Fibroblast of lung (primary cell): Measurements from ENCODE around the gene MMP15.

Experiments
- EZH2 ChIP-seq: IDR thresholded peaks from 2 replicates; pipeline ENCODE4 v1.5.1; 2012; ENCODE audit warnings: low read length, control low read depth, mild to moderate bottlenecking; ENCODE audit errors: missing control alignments
- TF ChIP-seq, protein P1 (sequence below), 2 donors: IDR thresholded peaks in 1 of 2; conservative IDR thresholded peaks in 1 of 2; 1 replicate in 1 of 2; 2 replicates in 1 of 2; pipeline ENCODE4 v1.5.1; 2011 to 2012; ENCODE audit warnings: low read length in 2 of 2, control low read depth in 1 of 2, inconsistent platforms in 1 of 2, low read depth in 1 of 2, mild to moderate bottlenecking in 1 of 2

DNA sequence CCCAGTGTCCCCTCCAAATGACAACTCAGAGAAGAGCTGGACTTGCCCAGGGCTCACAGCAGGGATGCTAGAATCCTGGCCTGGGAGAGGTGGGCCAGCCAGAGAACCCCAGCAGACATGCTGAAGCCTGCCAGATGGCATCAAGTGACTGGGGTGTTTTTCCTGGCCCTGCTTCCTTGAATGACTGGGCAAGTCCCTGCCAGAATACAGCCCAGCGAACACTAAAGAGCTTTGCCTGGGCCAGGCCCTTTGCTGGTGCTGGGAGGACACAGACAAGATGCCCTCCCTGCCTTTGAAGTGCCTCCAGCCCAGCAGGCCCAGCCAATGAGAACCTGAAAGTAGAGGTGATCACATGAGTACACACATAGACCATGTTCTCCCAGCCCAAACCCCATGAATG lies 36.6 kb upstream of the MMP15 start:
- no peak for TF ChIP-seq EZH2
- TF ChIP-seq, protein P1, sequence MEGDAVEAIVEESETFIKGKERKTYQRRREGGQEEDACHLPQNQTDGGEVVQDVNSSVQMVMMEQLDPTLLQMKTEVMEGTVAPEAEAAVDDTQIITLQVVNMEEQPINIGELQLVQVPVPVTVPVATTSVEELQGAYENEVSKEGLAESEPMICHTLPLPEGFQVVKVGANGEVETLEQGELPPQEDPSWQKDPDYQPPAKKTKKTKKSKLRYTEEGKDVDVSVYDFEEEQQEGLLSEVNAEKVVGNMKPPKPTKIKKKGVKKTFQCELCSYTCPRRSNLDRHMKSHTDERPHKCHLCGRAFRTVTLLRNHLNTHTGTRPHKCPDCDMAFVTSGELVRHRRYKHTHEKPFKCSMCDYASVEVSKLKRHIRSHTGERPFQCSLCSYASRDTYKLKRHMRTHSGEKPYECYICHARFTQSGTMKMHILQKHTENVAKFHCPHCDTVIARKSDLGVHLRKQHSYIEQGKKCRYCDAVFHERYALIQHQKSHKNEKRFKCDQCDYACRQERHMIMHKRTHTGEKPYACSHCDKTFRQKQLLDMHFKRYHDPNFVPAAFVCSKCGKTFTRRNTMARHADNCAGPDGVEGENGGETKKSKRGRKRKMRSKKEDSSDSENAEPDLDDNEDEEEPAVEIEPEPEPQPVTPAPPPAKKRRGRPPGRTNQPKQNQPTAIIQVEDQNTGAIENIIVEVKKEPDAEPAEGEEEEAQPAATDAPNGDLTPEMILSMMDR (conservative IDR thresholded peaks at IDR 0.05 in 1 of 2, IDR thresholded peaks at IDR 0.05 in 1 of 2; ENCODE audit: low read depth in 1 of 2, low read length in 2 of 2) = no peak
